ENCODE measurements around the gene NFATC2IP. TPM values are rescaled to one million over a fixed set of nuclear protein-coding genes. Genes with fewer than 3 reads are reported as not detected.

Gene NFATC2IP
- total and polyA plus RNA-seq, 2 of the 8 experiments (the other 6 are each of a cell fraction or from before 2014, with no cell fraction given), result 54.4 to 71.5 TPM

- WGBS, 2 experiments (ENCODE audit: extremely low coverage in 1 of 2, insufficient coverage in 1 of 2, insufficient read length in 1 of 2, insufficient replicate concordance in 2 of 2, low coverage in 1 of 2, low lambda C conversion rate in 2 of 2, missing lambda C conversion rate in 1 of 2), result 89% methylated on average over 17 of the region's 19 CpGs; no CpG with 5 or more reads in 1 of the 2 experiments
- H3K27me3 ChIP-seq (replicated peaks in 1 of 4; ENCODE audit: control insufficient read depth in 3 of 4, extremely low read depth in 1 of 4, insufficient read depth in 3 of 4, low read length in 3 of 4), result no peaks in the 10 kb centered on the region
- no peak overlapping the region; the same call in 1 of the 2 replicates for H2BK5ac ChIP-seq (ENCODE audit: low read depth, low read length)
- no peaks in the 10 kb centered on the region for H3K79me2 ChIP-seq (ENCODE audit: control insufficient read depth in 1 of 2, insufficient read depth in 2 of 2, low read length in 2 of 2)
- TF ChIP-seq E2F6 (IDR thresholded peaks at IDR 0.05), result no peak
- no peak for TF ChIP-seq PHF8 (conservative IDR thresholded peaks at IDR 0.05; ENCODE audit: low read depth, low read length)
- no peak overlapping the region for H2AFZ ChIP-seq (ENCODE audit: low read length)
- no peaks in the 10 kb centered on the region for H3K79me1 ChIP-seq (ENCODE audit: low read depth, low read length)
- H3K23me2 ChIP-seq (ENCODE audit: low read depth, low read length), result no peaks in the 10 kb centered on the region
- H3K18ac ChIP-seq (ENCODE audit: extremely low read depth, low read length), result no peak overlapping the region
- H3K4me1 ChIP-seq (replicated peaks in 1 of 4; ENCODE audit: control insufficient read depth in 3 of 4, insufficient read depth in 4 of 4, low read length in 3 of 4), result no peaks in the 10 kb centered on the region
- H3K4me3 ChIP-seq (ENCODE audit: extremely low read depth in 1 of 4, insufficient read depth in 2 of 4, low read depth in 3 of 4, low read length in 4 of 4), result no peak overlapping the region
- FAIRE-seq (no peak), DNase-seq (ENCODE audit: low read depth in 1 of 2, low spot score in 2 of 2) (no peak)
- no peak overlapping the region for H2BK12ac ChIP-seq (ENCODE audit: low read depth, low read length)
- peaks cover 0 to 5% (median 0%) of the 10 kb centered on the region in 4 experiments; a peak in 2 of 8 replicates for H3K36me3 ChIP-seq (ENCODE audit: control insufficient read depth in 2 of 4, insufficient read depth in 4 of 4, low read length in 3 of 4)
- no peak overlapping the region for H3K56ac ChIP-seq (replicated peaks; ENCODE audit: insufficient read length, low read depth, low read length)
- no peak overlapping the region for H2BK120ac ChIP-seq (replicated peaks; ENCODE audit: low read depth, low read length)
- H3K9me3 ChIP-seq (ENCODE audit: insufficient read depth in 2 of 2, low read depth in 1 of 2, low read length in 1 of 2), result no peaks in the 10 kb centered on the region
- no peak overlapping the region for H4K91ac ChIP-seq (replicated peaks; ENCODE audit: insufficient read length, low read length)
- H3K9ac ChIP-seq (replicated peaks in 1 of 4; ENCODE audit: extremely low read depth in 1 of 4, low read depth in 3 of 4, low read length in 3 of 4), result no peak overlapping the region
- H4K5ac ChIP-seq (ENCODE audit: insufficient read length, low read depth, low read length), result no peak overlapping the region
- POLR2A ChIA-PET (ENCODE audit: partially characterized antibody), result interaction anchor here (0.6 to 2.3 kb wide), 3 partner anchors 18 to 324 kb away, joined by 3 to 6 read pairs (median 3); partner anchors contain the start of gene SH2B1
- H4K20me1 ChIP-seq (replicated peaks in 1 of 2; ENCODE audit: control insufficient read depth in 1 of 2, insufficient read depth in 2 of 2, low read length in 2 of 2), result peaks cover 0 to 3% of the 10 kb centered on the region in 2 experiments
- H4K8ac ChIP-seq (ENCODE audit: extremely low read depth, insufficient read depth, low read length), result no peak overlapping the region
- H2BK20ac ChIP-seq (ENCODE audit: low read length), result no peak overlapping the region
- H3K4ac ChIP-seq (replicated peaks; ENCODE audit: insufficient read length, low read depth, low read length), result no peak overlapping the region
- CTCF ChIA-PET (ENCODE audit: partially characterized antibody), result interaction anchor here (0.7 to 2.2 kb wide), 3 partner anchors 14 to 27 kb away, joined by 3 to 6 read pairs (median 4); no protein-coding TSS in a partner anchor
- H2AK5ac ChIP-seq (ENCODE audit: low read depth, low read length), result no peak overlapping the region
- no peak overlapping the region for H2BK15ac ChIP-seq (ENCODE audit: low read length)
- H3K14ac ChIP-seq (ENCODE audit: insufficient read length), result no peak overlapping the region
- H3K23ac ChIP-seq (ENCODE audit: insufficient read length), result no peak overlapping the region
- no peak overlapping the region for H3K27ac ChIP-seq (ENCODE audit: low read depth, low read length)
- no peak overlapping the region for H3K4me2 ChIP-seq (ENCODE audit: insufficient read depth in 1 of 2, low read depth in 2 of 2, low read length in 2 of 2)
These were observed 40.4 kb upstream of the NFATC2IP start for GRCh38 chr16:28910086-28911031.

All from H1 (cell line).